Adrenal gland (tissue), 5 donors: Measurements from ENCODE around the gene PTK6.

ENCODE experiments used
- CTCF ChIP-seq, 6 experiments: fragments of 450-650 bp in 4 of 6; fragments of 200-600 bp in 2 of 6; sonication (generic) in 1 of 6; IDR thresholded peaks; 1 replicate in 5 of 6; 2 replicates in 1 of 6; pipeline versions ENCODE4 v1.5.1 to v1.8.0; 2016 to 2021; ENCODE audit warnings: antibody characterized with exemption in 6 of 6, mild to moderate bottlenecking in 2 of 6, moderate library complexity in 1 of 6
- POLR2A ChIP-seq, 2 donors: fragments of 450-650 bp; IDR thresholded peaks; one replicate each; pipeline ENCODE4 v1.6.1; 2017; ENCODE audit warnings: antibody characterized with exemption in 2 of 2, mild to moderate bottlenecking in 2 of 2, moderate library complexity in 1 of 2
- donor health status: DM: no; HTN: no; CAD: no.

- TF ChIP-seq CTCF (IDR thresholded peaks at IDR 0.05): no peak
- no peak for TF ChIP-seq POLR2A (IDR thresholded peaks at IDR 0.05)
Measured at GRCh38 chr20:63560856-63561609, 23.9 kb upstream of the PTK6 start.
